ENCODE measurements around the gene AKT1.
"Not testable (repeated sequence)": the region's sequence is repeated elsewhere in the genome, so short reads cannot be mapped to it uniquely, and the experiment has no call there.

The AKT1 gene

DNA sequence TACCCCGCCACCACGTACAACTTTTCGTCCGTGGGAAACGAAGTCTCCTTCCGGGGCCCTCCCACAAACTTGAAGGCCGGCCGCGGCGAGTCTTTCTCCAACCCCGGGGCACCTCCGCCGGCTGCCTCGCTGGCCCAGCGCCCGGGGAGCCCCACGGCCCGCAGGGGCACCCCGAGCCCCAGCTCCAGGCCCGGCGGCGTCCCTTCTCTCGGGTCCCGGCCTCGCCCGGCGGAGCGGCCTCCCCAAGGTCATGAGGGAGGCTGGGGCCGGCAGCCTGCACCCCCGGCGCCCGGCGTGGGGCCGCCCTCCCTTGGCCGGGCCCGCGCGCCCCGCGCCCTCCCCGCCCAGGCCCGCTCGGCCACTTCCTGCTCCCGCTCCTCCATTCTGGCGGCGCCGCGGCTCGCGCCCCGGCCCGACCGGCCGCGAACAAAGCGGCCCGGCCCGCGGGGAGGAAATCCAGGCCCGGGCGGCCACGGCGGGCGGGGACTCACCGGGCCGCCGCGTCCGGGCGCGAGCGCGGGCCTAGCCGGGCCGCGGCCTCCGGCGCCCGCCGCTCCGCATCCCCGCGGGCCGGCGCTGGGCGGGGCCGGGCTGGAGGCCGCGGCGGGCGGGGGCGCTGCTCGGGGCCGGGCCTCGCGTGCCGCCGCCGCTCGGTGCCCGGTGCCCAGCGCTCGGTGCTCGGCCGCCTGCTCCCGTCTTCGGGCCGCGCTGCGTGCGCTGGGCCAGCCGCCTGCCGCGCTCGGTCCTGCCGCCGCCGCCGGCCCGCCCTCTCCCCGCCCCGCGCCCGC is at the start of gene AKT1:
Gene AKT1, minus strand, starts transcription at position 756 of the 788 bp plus-strand sequence. CDS start 3,105 bp downstream, outside the sequence.
- DNase-seq: peak in 1 of 2 donors; percentile 41

DNA sequence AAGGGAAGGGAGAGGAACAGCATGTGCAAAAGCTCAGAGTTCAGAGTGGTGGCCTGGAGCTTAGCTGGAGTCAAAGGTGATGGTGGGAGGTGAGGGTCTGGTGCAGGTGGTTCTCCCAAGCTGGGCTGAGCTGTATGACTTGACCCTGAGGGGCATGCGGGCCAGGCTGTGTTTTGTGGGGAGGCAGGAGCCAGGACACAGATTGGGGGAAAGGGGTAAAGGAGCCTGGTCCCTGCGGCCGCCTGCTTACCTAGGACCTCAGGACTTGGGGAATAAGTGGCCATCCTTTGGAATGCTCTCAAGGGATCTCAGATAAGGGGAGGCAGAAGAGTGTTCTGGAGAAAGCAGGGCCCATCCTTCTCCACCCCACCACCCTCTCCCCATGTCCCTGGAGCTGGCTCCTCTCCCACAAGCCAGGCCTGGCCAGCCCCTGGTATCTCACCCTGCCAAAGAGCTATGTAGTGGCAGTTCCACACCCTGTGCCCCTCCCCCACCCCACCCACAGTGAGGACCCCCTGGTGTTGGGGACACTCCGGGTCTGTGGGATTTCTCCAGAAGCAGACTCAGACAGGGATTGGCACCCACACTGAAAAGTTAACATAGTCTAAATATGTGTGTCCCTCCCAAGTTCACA is 49.6 kb upstream of the AKT1 start:
- DNase-seq: no peak

- DNase-seq: no peak
Observed at GRCh38 chr14:104844306-104845032, 48.9 kb upstream of the AKT1 start.

GRCh38 chr14:104843442-104844305 is 48.1 kb upstream of the AKT1 start:
- DNase-seq: no peak

GRCh38 chr14:104843006-104843405 is 47.5 kb upstream of the AKT1 start:
- DNase-seq: no peak

- no peak for DNase-seq
Observed at GRCh38 chr14:104841730-104842129, 46.2 kb upstream of the AKT1 start.

DNA sequence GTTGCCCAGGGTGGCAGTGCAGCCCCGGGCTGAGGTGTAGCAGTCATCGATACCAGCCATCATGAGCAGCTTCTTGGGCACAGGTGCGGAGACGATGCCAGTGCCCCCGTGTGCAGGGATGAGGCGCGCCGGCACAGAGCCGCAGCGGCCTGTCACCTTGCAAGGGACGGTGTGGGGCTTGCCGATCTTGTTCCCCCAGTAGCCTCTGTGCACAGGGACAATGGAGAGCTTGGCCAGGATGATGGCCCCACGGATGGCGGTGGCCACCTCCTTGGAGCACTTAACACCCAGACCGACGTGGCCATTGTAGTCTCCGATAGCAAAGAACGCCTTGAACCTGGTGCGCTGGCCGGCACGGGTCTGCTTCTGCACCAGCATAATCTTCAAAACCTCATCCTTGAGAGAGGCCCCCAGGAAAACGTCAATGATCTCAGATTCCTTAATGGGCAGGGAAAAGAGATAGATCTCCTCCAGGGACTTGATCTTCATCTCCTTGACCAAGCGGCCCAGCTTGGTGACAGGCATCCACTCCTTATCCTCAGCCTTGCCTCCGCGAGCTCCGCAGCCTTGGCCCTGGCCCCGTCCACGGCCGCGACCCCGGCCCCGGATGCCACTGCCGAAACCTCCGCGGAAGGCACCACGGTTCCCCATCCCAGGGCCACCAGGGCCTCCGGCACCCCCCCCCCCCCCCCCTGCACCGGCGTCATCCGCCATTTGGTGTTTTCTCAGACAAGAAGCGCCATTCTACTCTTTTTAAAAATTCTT is 40.8 kb upstream of the AKT1 start:
- not testable (repeated sequence) for DNase-seq

GRCh38 chr14:104830781-104831180 is 35.2 kb upstream of the AKT1 start:
- DNase-seq: no peak

- peak; percentile 63 to 73 for DNase-seq
Observed at GRCh38 chr14:104827177-104828055, 31.9 kb upstream of the AKT1 start.

- DNase-seq: no peak
Observed at GRCh38 chr14:104826861-104827176, 31.3 kb upstream of the AKT1 start.

DNA sequence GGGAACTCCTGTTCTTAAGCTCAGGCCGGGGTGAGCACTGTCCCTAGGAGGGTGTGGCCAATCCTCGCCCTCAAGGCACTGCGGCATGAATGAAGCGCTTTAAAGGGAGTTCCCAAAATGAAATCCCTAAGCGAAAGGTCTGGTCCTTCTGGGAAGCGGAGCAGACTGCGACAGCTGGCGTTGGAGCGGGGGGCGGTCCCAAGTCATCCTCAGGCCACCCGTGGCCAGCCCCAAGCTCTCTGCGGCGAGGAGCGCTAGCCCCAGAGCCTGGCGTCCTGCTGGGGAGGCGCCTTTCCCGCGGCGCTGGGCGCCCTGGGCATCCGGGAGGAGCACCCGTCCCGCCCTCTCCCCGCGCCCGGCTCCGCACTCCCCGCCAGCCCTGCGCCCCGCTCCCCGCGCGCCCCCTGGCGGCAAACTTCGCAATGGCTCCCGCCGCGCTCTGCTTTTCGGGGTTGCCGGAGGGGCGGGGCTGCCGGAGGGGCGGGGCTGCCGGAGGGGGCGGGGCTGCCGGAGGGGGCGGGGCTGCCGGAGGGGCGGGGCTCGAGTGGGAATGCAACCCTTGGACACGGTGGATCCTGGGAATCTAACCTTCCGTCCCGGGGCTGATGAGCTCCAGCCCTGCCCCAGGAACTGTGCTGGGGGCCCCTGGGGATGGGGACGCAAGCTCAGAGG is 30.8 kb upstream of the AKT1 start:
- peak; percentile 87 to 93 for DNase-seq

- no peak for DNase-seq
Observed at GRCh38 chr14:104824353-104824997, 28.9 kb upstream of the AKT1 start.

DNA sequence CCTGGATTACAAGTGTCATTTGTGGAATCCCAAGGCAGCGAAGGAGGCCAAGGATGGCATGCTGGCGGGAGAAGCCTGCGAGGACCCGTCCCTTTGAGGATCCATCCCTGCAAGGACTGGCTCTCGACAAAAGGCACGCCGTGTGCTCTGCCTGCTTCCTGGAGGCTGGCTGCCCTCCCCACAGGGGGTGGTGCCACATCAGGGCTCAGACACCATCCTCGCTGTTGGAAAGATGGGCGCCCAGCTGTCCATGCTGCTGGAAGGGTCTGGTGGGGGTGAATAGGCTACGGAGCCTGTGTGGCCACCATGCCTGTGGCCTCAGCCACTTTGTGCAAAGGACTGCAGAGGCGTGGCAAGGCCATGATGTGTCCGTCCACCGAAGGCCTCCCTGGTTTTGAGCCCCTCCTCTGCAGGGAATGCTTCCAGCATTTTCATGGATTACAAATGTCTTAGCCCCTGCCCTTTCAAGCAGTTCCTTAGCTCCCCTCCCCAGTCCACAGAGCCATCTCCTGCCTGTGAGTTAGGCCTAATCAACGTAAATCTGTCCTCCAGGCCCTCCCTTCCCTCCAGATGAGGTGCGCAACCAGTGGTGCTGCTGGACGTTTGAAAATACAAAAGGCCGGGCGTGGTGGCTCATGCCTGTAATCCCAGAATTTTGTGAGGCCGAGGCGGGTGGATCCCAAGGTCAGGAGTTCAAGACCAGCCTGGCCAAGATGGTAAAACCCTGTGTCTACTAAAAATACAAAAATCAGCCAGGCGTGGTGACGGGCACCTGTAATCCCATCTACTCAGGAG is 27.5 kb upstream of the AKT1 start:
- no peak for DNase-seq

DNA sequence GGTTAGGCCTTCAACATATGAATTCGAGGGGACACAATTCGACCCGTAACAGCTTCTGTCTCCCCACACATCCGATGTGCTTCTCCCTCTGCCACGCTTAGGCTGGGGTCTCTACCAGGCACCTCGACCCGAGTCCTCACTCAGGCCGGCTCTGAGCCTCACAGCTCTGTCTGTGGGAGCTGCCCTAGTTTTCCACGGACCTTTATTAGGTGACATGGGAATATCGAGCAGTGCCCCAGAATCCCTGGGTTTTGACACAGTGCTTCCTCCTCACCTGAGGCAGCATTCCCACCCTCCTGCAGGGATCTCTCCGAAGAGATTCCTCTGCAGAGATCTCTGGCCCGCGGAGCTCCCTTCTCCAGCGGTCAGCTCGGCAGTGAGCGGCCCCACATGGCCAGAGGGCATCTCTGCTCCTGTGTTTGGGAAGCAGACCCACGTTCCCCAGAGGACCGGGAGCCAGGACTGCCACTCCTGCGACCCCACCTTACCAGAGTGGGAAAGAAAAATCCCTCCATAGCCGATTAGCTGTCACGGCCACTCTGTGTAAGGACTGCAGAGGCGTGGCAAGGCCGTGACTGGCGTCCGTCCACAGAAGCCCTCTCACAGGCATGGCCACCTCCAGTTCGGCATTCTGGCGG is 26.5 kb upstream of the AKT1 start:
- no peak for DNase-seq

DNA sequence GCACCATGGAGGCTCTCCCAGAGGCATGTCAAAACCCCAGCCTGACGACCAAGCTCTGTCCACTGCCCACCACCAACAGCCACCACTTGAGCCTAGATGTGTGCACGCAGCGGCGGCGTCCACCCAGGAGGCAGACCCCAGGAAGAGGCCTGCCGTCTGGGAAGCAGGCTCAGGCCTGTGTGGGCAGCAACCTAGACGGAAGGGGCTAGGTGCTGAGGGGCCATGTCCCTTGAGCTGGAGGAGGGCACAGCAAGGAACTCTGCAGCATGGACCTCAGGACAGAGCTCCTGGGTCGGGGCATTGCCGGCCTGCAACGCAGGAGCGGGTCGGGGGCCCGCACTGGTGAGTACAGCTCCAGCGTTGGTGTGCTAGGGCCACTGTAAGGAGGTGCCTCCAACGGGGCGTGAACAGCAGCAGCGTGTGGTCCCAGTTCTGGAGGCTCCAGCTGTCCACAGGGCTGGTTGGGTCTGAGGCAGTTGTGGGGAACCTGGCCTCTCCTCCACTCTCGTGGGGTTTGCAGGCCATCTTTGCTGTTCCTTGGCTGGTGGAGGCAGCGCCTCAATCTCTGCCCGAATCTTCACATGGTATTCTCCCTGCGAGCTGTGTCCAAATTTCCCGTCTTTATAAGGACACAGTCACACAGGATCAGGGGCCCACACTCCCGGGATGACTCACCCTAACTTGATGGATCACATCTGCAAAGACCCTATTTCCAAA is 25.8 kb upstream of the AKT1 start:
- DNase-seq: no peak

DNA sequence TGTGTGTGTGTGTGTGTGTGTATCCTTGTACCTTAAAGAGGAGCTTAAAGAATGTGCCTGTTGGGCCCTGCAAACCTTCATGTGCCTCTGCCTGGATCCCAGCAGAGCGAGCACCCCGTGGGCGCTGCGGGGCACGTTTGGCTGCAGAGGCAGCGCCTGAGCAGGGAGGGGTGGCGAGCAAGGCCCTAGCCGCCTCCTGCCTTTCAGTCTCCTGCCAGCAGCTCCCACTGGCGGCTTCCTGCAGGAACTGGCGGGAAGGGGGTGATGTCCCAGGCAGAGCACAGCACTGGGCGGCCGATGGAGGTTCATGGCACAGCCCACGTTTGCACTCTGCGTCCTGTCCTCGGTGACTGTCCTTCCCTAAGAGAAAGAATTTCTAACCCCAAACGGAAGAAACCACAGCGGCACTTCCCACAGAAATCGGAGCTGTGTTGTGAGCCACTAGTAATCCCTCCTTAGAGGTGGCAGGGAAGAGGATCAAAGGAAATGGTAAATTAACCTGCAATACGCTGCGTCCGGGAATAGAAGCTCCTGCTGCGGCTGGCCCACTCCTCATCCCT is 25.2 kb upstream of the AKT1 start:
- DNase-seq: no peak

- DNase-seq: no peak
Observed at GRCh38 chr14:104819361-104819781, 23.8 kb upstream of the AKT1 start.

Measured in CD4-positive, alpha-beta T cell treated with Interferon alpha-2 for 1 hour (primary cell).